ENCODE results near the gene ZNF568.

DNA sequence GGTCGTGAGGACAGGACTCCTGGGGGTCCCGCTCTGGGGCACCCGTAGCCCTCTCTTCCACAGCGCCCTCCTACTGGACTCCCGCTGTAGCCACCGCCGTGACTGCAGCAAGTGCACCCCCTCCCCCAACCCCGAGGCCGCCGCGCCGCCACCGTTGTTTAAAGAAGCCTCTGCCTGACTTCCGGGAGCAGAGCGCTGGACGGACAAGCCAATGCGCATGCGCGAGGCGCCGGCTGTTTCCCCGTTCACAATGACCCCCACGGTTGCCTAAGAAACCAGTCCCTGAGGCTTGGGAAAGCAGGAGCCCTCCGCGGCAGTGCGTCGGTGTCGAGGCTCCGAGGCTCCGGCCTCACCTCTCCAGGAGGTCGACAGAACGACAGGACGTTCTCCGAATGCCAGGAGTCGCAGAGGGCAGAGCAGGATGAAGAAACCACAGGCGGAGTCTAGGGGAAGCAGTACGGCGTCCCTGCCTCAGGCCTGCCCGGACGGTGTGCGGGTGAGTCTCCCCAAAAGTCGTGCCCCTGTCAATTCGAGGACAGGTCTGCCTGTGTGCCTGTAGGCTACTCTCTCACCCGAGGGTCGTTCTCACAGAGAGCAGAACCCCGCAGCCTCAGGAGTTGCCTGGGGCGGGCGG is 91.6 kb downstream of the ZNF568 start:
- TF ChIP-seq, protein P1, sequence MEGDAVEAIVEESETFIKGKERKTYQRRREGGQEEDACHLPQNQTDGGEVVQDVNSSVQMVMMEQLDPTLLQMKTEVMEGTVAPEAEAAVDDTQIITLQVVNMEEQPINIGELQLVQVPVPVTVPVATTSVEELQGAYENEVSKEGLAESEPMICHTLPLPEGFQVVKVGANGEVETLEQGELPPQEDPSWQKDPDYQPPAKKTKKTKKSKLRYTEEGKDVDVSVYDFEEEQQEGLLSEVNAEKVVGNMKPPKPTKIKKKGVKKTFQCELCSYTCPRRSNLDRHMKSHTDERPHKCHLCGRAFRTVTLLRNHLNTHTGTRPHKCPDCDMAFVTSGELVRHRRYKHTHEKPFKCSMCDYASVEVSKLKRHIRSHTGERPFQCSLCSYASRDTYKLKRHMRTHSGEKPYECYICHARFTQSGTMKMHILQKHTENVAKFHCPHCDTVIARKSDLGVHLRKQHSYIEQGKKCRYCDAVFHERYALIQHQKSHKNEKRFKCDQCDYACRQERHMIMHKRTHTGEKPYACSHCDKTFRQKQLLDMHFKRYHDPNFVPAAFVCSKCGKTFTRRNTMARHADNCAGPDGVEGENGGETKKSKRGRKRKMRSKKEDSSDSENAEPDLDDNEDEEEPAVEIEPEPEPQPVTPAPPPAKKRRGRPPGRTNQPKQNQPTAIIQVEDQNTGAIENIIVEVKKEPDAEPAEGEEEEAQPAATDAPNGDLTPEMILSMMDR (IDR thresholded peaks at IDR 0.05) = no peak
- peak; percentile 25 for TF ChIP-seq POLR2AphosphoS5 (IDR thresholded peaks at IDR 0.05)
